Smooth muscle cell (in vitro differentiated cells): Measurements from ENCODE around the gene PDIA4. TPM values are rescaled to one million over a fixed set of nuclear protein-coding genes. Genes with fewer than 3 reads are reported as not detected.

Experiments
- DNase-seq: peaks from one replicate; lab custom pipeline; 2025; ENCODE audit not compliant: unreplicated experiment; lab: John Stamatoyannopoulos, UW
- H2AFZ ChIP-seq: fragments of 200-600 bp; sonication (generic); 2 replicates; pipeline ENCODE4 v1.6.0; 2016; ENCODE audit warnings: antibody characterized with exemption, low read depth, mild to moderate bottlenecking
- H3F3A ChIP-seq: fragments of 200-600 bp; sonication (generic); 2 replicates; pipeline ENCODE4 v1.6.0; 2017; ENCODE audit warnings: antibody characterized with exemption, low read depth
- H3K27ac ChIP-seq: fragments of 200-600 bp; sonication (generic); 2 replicates; pipeline ENCODE4 v1.5.1; 2016; ENCODE audit warnings: low read depth, mild to moderate bottlenecking
- H3K27me3 ChIP-seq: fragments of 200-600 bp; sonication (generic); 2 replicates; pipeline ENCODE4 v1.6.1; 2016; ENCODE audit warnings: low read depth, mild to moderate bottlenecking
- H3K36me3 ChIP-seq: fragments of 200-600 bp; sonication (generic); 2 replicates; pipeline ENCODE4 v1.5.1; 2016; ENCODE audit warnings: low read depth
- H3K4me1 ChIP-seq: fragments of 200-600 bp; sonication (generic); 2 replicates; pipeline ENCODE4 v1.5.1; 2016; ENCODE audit warnings: low read depth
- H3K4me2 ChIP-seq: fragments of 200-600 bp; sonication (generic); 2 replicates; pipeline ENCODE4 v1.6.0; 2016; ENCODE audit warnings: mild to moderate bottlenecking
- H3K4me3 ChIP-seq: fragments of 200-600 bp; sonication (generic); 2 replicates; pipeline ENCODE4 v1.5.1; 2016; ENCODE audit warnings: mild to moderate bottlenecking
- H3K79me2 ChIP-seq: fragments of 200-600 bp; sonication (generic); 2 replicates; pipeline ENCODE4 v1.6.0; 2016; ENCODE audit warnings: low read depth, mild to moderate bottlenecking
- H3K9ac ChIP-seq: fragments of 200-600 bp; sonication (generic); 2 replicates; pipeline ENCODE4 v1.6.0; 2016; ENCODE audit warnings: low read depth
- H3K9me3 ChIP-seq: fragments of 200-600 bp; sonication (generic); replicated peaks from 2 replicates; pipeline ENCODE4 v1.5.1; 2016; ENCODE audit warnings: low read depth
- H4K20me1 ChIP-seq: fragments of 200-600 bp; sonication (generic); 2 replicates; pipeline ENCODE4 v1.6.0; 2016; ENCODE audit warnings: low read depth
- WGBS: methylation state at CpG from one replicate; pipeline ENCODE4 v1.1.7; 2016; ENCODE audit warnings: low lambda C conversion rate; 5-methylcytosine and 5-hydroxymethylcytosine counted together
- polyA plus RNA-seq: library from polyadenylated mRNA; unstranded; fragments of >200 nt; fragmentation: Nextera tagmentation; extraction: Ambion mirVana; gene quantifications from 2 replicates; pipeline ENCODE4 v1.2.1, GENCODE V29; 2016
- total RNA-seq: library from RNA; depleted of rRNA; stranded (reverse); fragments of >200 nt; gene quantifications from 2 replicates; pipeline ENCODE4 v1.2.3, GENCODE V29; 2014
- TF ChIP-seq, protein P1 (sequence below): fragments of 200-600 bp; sonication (generic); IDR thresholded peaks from 2 replicates; pipeline ENCODE4 v1.5.1; 2017; ENCODE audit warnings: borderline replicate concordance, mild to moderate bottlenecking, antibody characterized with exemption; ENCODE audit not compliant: insufficient read depth, poor library complexity, severe bottlenecking

The PDIA4 gene
- total and polyA plus RNA-seq, 2 experiments from 2014 or later, result 178 to 316 TPM

DNA sequence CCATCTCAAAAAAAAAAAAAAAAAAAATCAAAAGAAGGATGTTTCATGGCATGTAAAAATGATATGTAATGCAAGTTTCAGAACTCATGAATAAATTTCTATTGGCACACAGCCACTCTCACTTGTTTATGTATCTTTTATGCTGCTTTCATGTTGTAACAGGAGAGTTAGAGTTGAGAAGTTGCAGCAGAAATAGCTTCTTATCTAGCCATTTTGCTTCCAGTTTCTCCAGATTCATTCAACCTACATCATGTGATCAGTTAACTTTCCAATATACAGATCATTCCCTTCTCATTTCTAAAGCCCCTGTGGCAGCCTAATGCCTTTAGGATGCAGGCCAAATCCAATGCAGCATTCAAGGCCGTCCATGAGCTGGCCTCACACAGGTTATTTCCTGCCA lies 31.9 kb upstream of the PDIA4 start:
- no peaks in the 10 kb centered on the region for H3K27me3 ChIP-seq
- TF ChIP-seq, protein P1, sequence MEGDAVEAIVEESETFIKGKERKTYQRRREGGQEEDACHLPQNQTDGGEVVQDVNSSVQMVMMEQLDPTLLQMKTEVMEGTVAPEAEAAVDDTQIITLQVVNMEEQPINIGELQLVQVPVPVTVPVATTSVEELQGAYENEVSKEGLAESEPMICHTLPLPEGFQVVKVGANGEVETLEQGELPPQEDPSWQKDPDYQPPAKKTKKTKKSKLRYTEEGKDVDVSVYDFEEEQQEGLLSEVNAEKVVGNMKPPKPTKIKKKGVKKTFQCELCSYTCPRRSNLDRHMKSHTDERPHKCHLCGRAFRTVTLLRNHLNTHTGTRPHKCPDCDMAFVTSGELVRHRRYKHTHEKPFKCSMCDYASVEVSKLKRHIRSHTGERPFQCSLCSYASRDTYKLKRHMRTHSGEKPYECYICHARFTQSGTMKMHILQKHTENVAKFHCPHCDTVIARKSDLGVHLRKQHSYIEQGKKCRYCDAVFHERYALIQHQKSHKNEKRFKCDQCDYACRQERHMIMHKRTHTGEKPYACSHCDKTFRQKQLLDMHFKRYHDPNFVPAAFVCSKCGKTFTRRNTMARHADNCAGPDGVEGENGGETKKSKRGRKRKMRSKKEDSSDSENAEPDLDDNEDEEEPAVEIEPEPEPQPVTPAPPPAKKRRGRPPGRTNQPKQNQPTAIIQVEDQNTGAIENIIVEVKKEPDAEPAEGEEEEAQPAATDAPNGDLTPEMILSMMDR, result no peak
- H3K4me1 ChIP-seq, result no peaks in the 10 kb centered on the region
- no peak overlapping the region for H3K4me2 ChIP-seq
- 83% methylated on average over 1 of the region's 1 CpG for WGBS
- H4K20me1 ChIP-seq, result no peaks in the 10 kb centered on the region
- no peaks in the 10 kb centered on the region for H3F3A ChIP-seq
- no peak for DNase-seq
- H3K4me3 ChIP-seq, result no peak overlapping the region
- no peaks in the 10 kb centered on the region for H3K79me2 ChIP-seq
- H2AFZ ChIP-seq, result no peak overlapping the region
- H3K27ac ChIP-seq, result no peak overlapping the region
- no peak overlapping the region for H3K9ac ChIP-seq
- no peaks in the 10 kb centered on the region for H3K9me3 ChIP-seq
- H3K36me3 ChIP-seq, result no peaks in the 10 kb centered on the region

- DNase-seq, result no peak
- H3K9me3 ChIP-seq, result no peaks in the 10 kb centered on the region
- H3K4me2 ChIP-seq, result no peak overlapping the region
- no peak overlapping the region for H3K4me3 ChIP-seq
- H3K36me3 ChIP-seq, result no peaks in the 10 kb centered on the region
- H3F3A ChIP-seq, result no peaks in the 10 kb centered on the region
- H3K9ac ChIP-seq, result no peak overlapping the region
- H3K4me1 ChIP-seq, result no peaks in the 10 kb centered on the region
- no peak overlapping the region for H2AFZ ChIP-seq
- no peaks in the 10 kb centered on the region for H3K27me3 ChIP-seq
- H3K27ac ChIP-seq, result no peak overlapping the region
- no peaks in the 10 kb centered on the region for H3K79me2 ChIP-seq
- TF ChIP-seq, protein P1, result no peak
- no peaks in the 10 kb centered on the region for H4K20me1 ChIP-seq
- WGBS, result 91% methylated on average over 8 of the region's 8 CpGs
Observed at GRCh38 chr7:149053885-149054284, 25.6 kb upstream of the PDIA4 start.

GRCh38 chr7:149053384-149053783 lies 25.1 kb upstream of the PDIA4 start:
- H3K9ac ChIP-seq, result no peak overlapping the region
- 72% methylated on average over 1 of the region's 1 CpG for WGBS
- no peaks in the 10 kb centered on the region for H3K79me2 ChIP-seq
- no peaks in the 10 kb centered on the region for H3K36me3 ChIP-seq
- H3K27me3 ChIP-seq, result no peaks in the 10 kb centered on the region
- H4K20me1 ChIP-seq, result no peaks in the 10 kb centered on the region
- H3K27ac ChIP-seq, result no peak overlapping the region
- no peaks in the 10 kb centered on the region for H3K9me3 ChIP-seq
- TF ChIP-seq, protein P1, result no peak
- H2AFZ ChIP-seq, result no peak overlapping the region
- H3K4me1 ChIP-seq, result no peaks in the 10 kb centered on the region
- H3K4me2 ChIP-seq, result no peak overlapping the region
- DNase-seq, result no peak
- no peaks in the 10 kb centered on the region for H3F3A ChIP-seq
- no peak overlapping the region for H3K4me3 ChIP-seq

DNA sequence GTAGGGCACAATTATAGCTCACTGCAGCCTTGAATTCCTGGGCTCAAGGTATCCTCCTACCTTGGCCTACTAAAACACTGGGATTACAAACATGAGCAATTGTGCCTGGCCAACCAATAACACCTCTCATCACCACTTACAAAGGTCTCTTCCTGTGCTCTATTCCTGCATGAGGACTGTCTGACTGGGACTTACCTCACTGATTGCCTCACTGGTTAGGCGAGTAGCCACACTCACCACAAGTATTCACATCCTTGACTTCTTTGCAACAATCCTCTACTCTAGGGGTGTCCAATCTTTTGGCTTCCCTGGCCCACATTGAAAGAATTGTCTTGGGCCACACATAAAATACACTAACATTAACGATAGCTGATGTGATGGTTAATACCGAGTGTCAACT lies 22.6 kb upstream of the PDIA4 start:
- no peak for DNase-seq
- Histone ChIP-seq H3K4me1 (no peaks in the 10 kb centered on the region), H3K36me3 (no peaks in the 10 kb centered on the region), H3K4me2 (no peak overlapping the region), H3K79me2 (no peaks in the 10 kb centered on the region), H3K27me3 (no peaks in the 10 kb centered on the region), H2AFZ (no peak overlapping the region), H3K9ac (no peak overlapping the region), H3F3A (no peaks in the 10 kb centered on the region), H3K9me3 (no peaks in the 10 kb centered on the region), H3K4me3 (no peak overlapping the region), H3K27ac (no peak overlapping the region), H4K20me1 (no peaks in the 10 kb centered on the region)
- TF ChIP-seq, protein P1, result no peak
- 91% methylated on average over 3 of the region's 3 CpGs for WGBS
